ENCODE measurements around the gene SLC35E1. TPM values are rescaled to one million over a fixed set of nuclear protein-coding genes. Genes with fewer than 3 reads are reported as not detected.
A peak's percentile ranks its signal among the peaks of the same experiment; 100 is the strongest.

The SLC35E1 gene
- total RNA-seq, 5 donors from 2014 or later (not counting 1 experiment from before 2014, with no cell fraction given) = 32.7 to 67.5 (median 36.9) TPM

GRCh38 chr19:16615808-16616207, 43.6 kb upstream of the SLC35E1 start:
- no peaks in the 10 kb centered on the region for H3K27me3 Mint-ChIP-seq
- peak overlapping the region; percentile 4 to 11 for H3K27ac Mint-ChIP-seq
- H3K36me3 Mint-ChIP-seq = no peaks in the 10 kb centered on the region
- no peak overlapping the region for H3K4me3 ChIP-seq (ENCODE audit: control insufficient read depth in 1 of 2, extremely low read depth in 1 of 2, low read length in 1 of 2)
- no peaks in the 10 kb centered on the region for H3K36me3 ChIP-seq (ENCODE audit: control insufficient read depth in 2 of 2, extremely low read depth in 1 of 2, insufficient read depth in 1 of 2, low read length in 1 of 2)
- ChIA-PET CTCF (interaction anchor here in 1 of 2 donors (0.7 kb wide), 1 partner anchor 19 kb away, joined by 3 read pairs; no protein-coding TSS in a partner anchor), POLR2A (interaction anchor here in 1 of 2 donors (0.6 kb wide), 1 partner anchor 53 kb away, joined by 3 read pairs; no protein-coding TSS in a partner anchor)
- peaks cover 12 to 60% of the 10 kb centered on the region in 2 experiments for H3K4me1 ChIP-seq (ENCODE audit: control insufficient read depth in 1 of 2, extremely low read depth in 1 of 2, insufficient read depth in 2 of 2, low read length in 2 of 2)
- H3K9me3 ChIP-seq = no peaks in the 10 kb centered on the region
- WGBS (ENCODE audit: insufficient coverage) = 75% methylated on average over 1 of the region's 1 CpG
- no peak for DNase-seq
- H3K27me3 ChIP-seq (replicated peaks in 1 of 2; ENCODE audit: control insufficient read depth in 2 of 2, extremely low read depth in 1 of 2, insufficient read depth in 2 of 2, low read length in 1 of 2) = no peaks in the 10 kb centered on the region
- ATAC-seq (replicated peaks in 1 of 4) = peak in 2 of 4 experiments; percentile 16 to 19
- H3K9me3 Mint-ChIP-seq = no peaks in the 10 kb centered on the region
- no peak overlapping the region for H3K4me3 Mint-ChIP-seq
- peaks cover 70 to 95% (median 90%) of the 10 kb centered on the region in 3 donors for H3K4me1 Mint-ChIP-seq
- H3K27ac ChIP-seq (ENCODE audit: low read length) = no peak overlapping the region

DNA sequence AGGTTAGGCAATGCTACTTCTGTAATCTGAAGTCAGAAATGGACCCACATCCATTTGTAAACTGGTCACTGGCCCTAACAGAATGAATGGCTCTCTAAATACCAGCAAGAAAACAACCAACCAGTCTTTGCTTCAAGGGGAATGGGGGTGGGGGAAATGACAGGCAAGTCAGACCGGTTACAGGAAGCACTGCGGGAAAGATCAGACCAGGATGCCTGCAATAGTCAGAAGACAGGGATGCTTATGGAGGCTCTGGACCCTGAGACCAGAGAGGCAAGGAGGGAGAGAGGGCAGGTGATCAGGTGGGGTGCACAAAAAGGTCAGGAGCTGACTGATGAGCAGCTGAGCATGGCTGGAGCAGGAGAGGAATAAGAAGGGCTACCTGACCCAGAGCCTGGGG, 42.7 kb upstream of the SLC35E1 start:
- Histone ChIP-seq H3K36me3 (ENCODE audit: control insufficient read depth in 2 of 2, extremely low read depth in 1 of 2, insufficient read depth in 1 of 2, low read length in 1 of 2) (no peaks in the 10 kb centered on the region), H3K27me3 (replicated peaks in 1 of 2; ENCODE audit: control insufficient read depth in 2 of 2, extremely low read depth in 1 of 2, insufficient read depth in 2 of 2, low read length in 1 of 2) (no peaks in the 10 kb centered on the region), H3K9me3 (no peaks in the 10 kb centered on the region), H3K4me1 (ENCODE audit: control insufficient read depth in 1 of 2, extremely low read depth in 1 of 2, insufficient read depth in 2 of 2, low read length in 2 of 2) (peaks cover 12 to 60% of the 10 kb centered on the region in 2 experiments), H3K4me3 (ENCODE audit: control insufficient read depth in 1 of 2, extremely low read depth in 1 of 2, low read length in 1 of 2) (peak overlapping the region in 1 of 2 donors; percentile 19), H3K27ac (ENCODE audit: low read length) (no peak overlapping the region)
- no peak for DNase-seq
- 30% methylated on average over 2 of the region's 2 CpGs for WGBS (ENCODE audit: insufficient coverage)
- Mint-ChIP-seq H3K4me3 (peak overlapping the region in 1 of 3 donors; percentile 62), H3K36me3 (no peaks in the 10 kb centered on the region), H3K9me3 (no peaks in the 10 kb centered on the region), H3K27me3 (no peaks in the 10 kb centered on the region), H3K27ac (peak overlapping the region; percentile 4 to 53), H3K4me1 (peaks cover 69 to 92% (median 88%) of the 10 kb centered on the region in 3 donors)
- CTCF ChIA-PET = interaction anchor here in 1 of 2 donors (0.6 kb wide), 1 partner anchor 1749 kb away, joined by 4 read pairs; no protein-coding TSS in a partner anchor
- ATAC-seq (replicated peaks in 1 of 4) = peak in 1 of 4 experiments; percentile 15
- POLR2A ChIA-PET = interaction anchor here in 1 of 2 donors (0.7 kb wide), 1 partner anchor 1638 kb away, joined by 3 read pairs; no protein-coding TSS in a partner anchor

DNA sequence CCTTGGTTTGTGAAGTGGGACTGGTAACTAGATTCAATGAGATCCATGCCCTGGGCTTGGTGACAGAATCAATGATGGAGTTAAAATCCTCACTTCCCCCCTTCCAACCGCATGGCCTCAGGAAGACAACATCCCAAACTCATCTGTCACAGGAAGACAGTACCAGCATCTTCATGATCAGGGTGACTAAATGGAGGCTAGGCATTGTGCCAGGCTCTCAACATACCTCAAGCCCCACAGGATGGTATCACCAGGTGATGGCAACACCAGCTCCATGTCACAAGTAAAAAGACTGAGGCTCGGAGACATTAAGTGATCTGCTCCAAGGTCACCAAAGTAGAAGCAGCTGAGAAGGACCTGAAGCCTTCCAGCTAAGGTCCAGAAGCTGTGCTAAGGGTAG, 41.6 kb upstream of the SLC35E1 start:
- no peaks in the 10 kb centered on the region for H3K36me3 Mint-ChIP-seq
- ChIA-PET CTCF (no interaction called here), POLR2A (no interaction called here)
- no peak overlapping the region for H3K27ac ChIP-seq (ENCODE audit: low read length)
- H3K27me3 Mint-ChIP-seq = no peaks in the 10 kb centered on the region
- WGBS (ENCODE audit: insufficient coverage) = 92% methylated on average over 2 of the region's 2 CpGs
- DNase-seq = no peak
- no peaks in the 10 kb centered on the region for H3K9me3 ChIP-seq
- H3K4me1 ChIP-seq (ENCODE audit: control insufficient read depth in 1 of 2, extremely low read depth in 1 of 2, insufficient read depth in 2 of 2, low read length in 2 of 2) = peaks cover 12 to 54% of the 10 kb centered on the region in 2 experiments
- no peaks in the 10 kb centered on the region for H3K9me3 Mint-ChIP-seq
- no peaks in the 10 kb centered on the region for H3K36me3 ChIP-seq (ENCODE audit: control insufficient read depth in 2 of 2, extremely low read depth in 1 of 2, insufficient read depth in 1 of 2, low read length in 1 of 2)
- peaks cover 64 to 84% (median 84%) of the 10 kb centered on the region in 3 donors for H3K4me1 Mint-ChIP-seq
- no peak for ATAC-seq (replicated peaks in 1 of 4)
- H3K4me3 ChIP-seq (ENCODE audit: control insufficient read depth in 1 of 2, extremely low read depth in 1 of 2, low read length in 1 of 2) = no peak overlapping the region
- peak overlapping the region in 1 of 2 donors; percentile 31 for H3K27ac Mint-ChIP-seq
- H3K27me3 ChIP-seq (replicated peaks in 1 of 2; ENCODE audit: control insufficient read depth in 2 of 2, extremely low read depth in 1 of 2, insufficient read depth in 2 of 2, low read length in 1 of 2) = no peaks in the 10 kb centered on the region
- no peak overlapping the region for H3K4me3 Mint-ChIP-seq

- no peak overlapping the region for H3K4me3 ChIP-seq (ENCODE audit: control insufficient read depth in 1 of 2, extremely low read depth in 1 of 2, low read length in 1 of 2)
- no peak for ATAC-seq (replicated peaks in 1 of 4)
- no peak overlapping the region for H3K27ac ChIP-seq (ENCODE audit: low read length)
- H3K4me3 Mint-ChIP-seq = no peak overlapping the region
- H3K36me3 ChIP-seq (ENCODE audit: control insufficient read depth in 2 of 2, extremely low read depth in 1 of 2, insufficient read depth in 1 of 2, low read length in 1 of 2) = peaks cover 0 to 3% of the 10 kb centered on the region in 2 donors
- no peaks in the 10 kb centered on the region for H3K36me3 Mint-ChIP-seq
- H3K27me3 ChIP-seq (replicated peaks in 1 of 2; ENCODE audit: control insufficient read depth in 2 of 2, extremely low read depth in 1 of 2, insufficient read depth in 2 of 2, low read length in 1 of 2) = no peaks in the 10 kb centered on the region
- ChIA-PET CTCF (interaction anchor here (0.6 to 0.7 kb wide), 2 partner anchors 28 to 176 kb away, joined by 3 read pairs; no protein-coding TSS in a partner anchor), POLR2A (no interaction called here)
- no peaks in the 10 kb centered on the region for H3K9me3 Mint-ChIP-seq
- H3K9me3 ChIP-seq = no peaks in the 10 kb centered on the region
- peaks cover 12 to 51% of the 10 kb centered on the region in 2 experiments for H3K4me1 ChIP-seq (ENCODE audit: control insufficient read depth in 1 of 2, extremely low read depth in 1 of 2, insufficient read depth in 2 of 2, low read length in 2 of 2)
- H3K27me3 Mint-ChIP-seq = no peaks in the 10 kb centered on the region
- WGBS (ENCODE audit: insufficient coverage) = no CpG with 5 or more reads among the region's 3 CpGs
- H3K4me1 Mint-ChIP-seq = peaks cover 64 to 84% (median 84%) of the 10 kb centered on the region in 3 donors
- no peak overlapping the region for H3K27ac Mint-ChIP-seq
- DNase-seq = no peak
Observed at GRCh38 chr19:16612636-16613035, 40.4 kb upstream of the SLC35E1 start.

GRCh38 chr19:16611121-16611520, 38.9 kb upstream of the SLC35E1 start:
- no peak overlapping the region for H3K4me3 Mint-ChIP-seq
- ChIA-PET CTCF (no interaction called here), POLR2A (no interaction called here)
- H3K9me3 Mint-ChIP-seq = no peaks in the 10 kb centered on the region
- Histone ChIP-seq H3K27ac (ENCODE audit: low read length) (no peak overlapping the region), H3K36me3 (ENCODE audit: control insufficient read depth in 2 of 2, extremely low read depth in 1 of 2, insufficient read depth in 1 of 2, low read length in 1 of 2) (peaks cover 0 to 3% of the 10 kb centered on the region in 2 donors), H3K4me3 (ENCODE audit: control insufficient read depth in 1 of 2, extremely low read depth in 1 of 2, low read length in 1 of 2) (no peak overlapping the region), H3K4me1 (ENCODE audit: control insufficient read depth in 1 of 2, extremely low read depth in 1 of 2, insufficient read depth in 2 of 2, low read length in 2 of 2) (peaks cover 6 to 39% of the 10 kb centered on the region in 2 experiments), H3K9me3 (no peaks in the 10 kb centered on the region), H3K27me3 (replicated peaks in 1 of 2; ENCODE audit: control insufficient read depth in 2 of 2, extremely low read depth in 1 of 2, insufficient read depth in 2 of 2, low read length in 1 of 2) (no peaks in the 10 kb centered on the region)
- WGBS (ENCODE audit: insufficient coverage) = 94% methylated on average over 2 of the region's 6 CpGs
- H3K4me1 Mint-ChIP-seq = peaks cover 48 to 74% (median 74%) of the 10 kb centered on the region in 3 donors
- DNase-seq = no peak
- H3K27me3 Mint-ChIP-seq = no peaks in the 10 kb centered on the region
- H3K36me3 Mint-ChIP-seq = no peaks in the 10 kb centered on the region
- H3K27ac Mint-ChIP-seq = no peak overlapping the region
- ATAC-seq (replicated peaks in 1 of 4) = no peak

DNA sequence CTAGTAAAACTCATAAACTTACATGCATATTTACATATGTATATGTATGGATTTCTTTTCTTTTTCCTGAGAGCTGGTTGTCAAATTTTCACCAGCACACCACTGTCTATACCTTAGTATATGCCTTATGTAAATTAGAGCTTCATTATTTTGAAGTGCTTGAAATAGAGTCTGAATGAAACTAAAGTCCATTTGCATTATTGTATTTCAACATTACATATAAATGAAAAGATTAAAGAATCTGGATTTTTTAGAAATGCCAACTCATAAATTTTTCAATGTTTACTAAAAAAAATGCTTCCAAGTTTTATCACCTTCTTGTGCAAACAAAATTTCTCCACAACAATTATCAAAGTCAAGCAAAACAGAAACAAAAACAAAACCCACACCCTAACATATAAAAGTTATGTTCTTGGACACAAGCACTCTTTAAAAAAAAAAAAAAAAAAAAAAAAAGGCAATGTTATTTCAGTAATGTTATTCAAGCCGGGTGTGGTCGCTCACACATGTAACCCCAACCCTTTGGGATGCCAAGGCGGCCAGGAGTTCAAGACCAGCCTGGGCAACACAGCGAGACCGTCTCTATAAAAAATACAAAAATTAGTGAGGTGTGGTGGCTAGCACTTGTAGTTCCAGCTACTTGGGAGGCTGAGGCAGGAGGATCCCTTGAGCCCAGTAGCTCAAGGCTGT, 37.4 kb upstream of the SLC35E1 start:
- 91% methylated on average over 4 of the region's 5 CpGs for WGBS (ENCODE audit: insufficient coverage)
- H3K27me3 Mint-ChIP-seq = no peaks in the 10 kb centered on the region
- no peaks in the 10 kb centered on the region for H3K27me3 ChIP-seq (replicated peaks in 1 of 2; ENCODE audit: control insufficient read depth in 2 of 2, extremely low read depth in 1 of 2, insufficient read depth in 2 of 2, low read length in 1 of 2)
- ChIA-PET CTCF (no interaction called here), POLR2A (no interaction called here)
- no peaks in the 10 kb centered on the region for H3K9me3 ChIP-seq
- DNase-seq (no peak), ATAC-seq (replicated peaks in 1 of 4) (no peak)
- H3K4me1 ChIP-seq (ENCODE audit: control insufficient read depth in 1 of 2, extremely low read depth in 1 of 2, insufficient read depth in 2 of 2, low read length in 2 of 2) = peaks cover 2 to 32% of the 10 kb centered on the region in 2 experiments
- H3K36me3 Mint-ChIP-seq = no peaks in the 10 kb centered on the region
- peaks cover 40 to 71% (median 70%) of the 10 kb centered on the region in 3 donors for H3K4me1 Mint-ChIP-seq
- no peak overlapping the region for H3K4me3 Mint-ChIP-seq
- H3K9me3 Mint-ChIP-seq = no peaks in the 10 kb centered on the region
- H3K27ac ChIP-seq (ENCODE audit: low read length) = no peak overlapping the region
- no peak overlapping the region for H3K27ac Mint-ChIP-seq
- H3K36me3 ChIP-seq (ENCODE audit: control insufficient read depth in 2 of 2, extremely low read depth in 1 of 2, insufficient read depth in 1 of 2, low read length in 1 of 2) = peaks cover 0 to 6% of the 10 kb centered on the region in 2 donors
- no peak overlapping the region for H3K4me3 ChIP-seq (ENCODE audit: control insufficient read depth in 1 of 2, extremely low read depth in 1 of 2, low read length in 1 of 2)
